Activated gamma-delta T cell treated with anti-CD3 and anti-CD28 coated beads, Interleukin-2, amount 50 U/mL, for 16 hours (primary cell): ENCODE results near the gene OSCP1.

Source experiments
- DNase-seq: peaks from one replicate; pipeline ENCODE4 v3.0.0-alpha.2; 2020; ENCODE audit warnings: low read depth

OSCP1 gene

GRCh38 chr1:36382669-36383068 lies 67.6 kb downstream of the OSCP1 start:
- DNase-seq, result no peak

GRCh38 chr1:36382231-36382630 lies 68.0 kb downstream of the OSCP1 start:
- no peak for DNase-seq

DNA sequence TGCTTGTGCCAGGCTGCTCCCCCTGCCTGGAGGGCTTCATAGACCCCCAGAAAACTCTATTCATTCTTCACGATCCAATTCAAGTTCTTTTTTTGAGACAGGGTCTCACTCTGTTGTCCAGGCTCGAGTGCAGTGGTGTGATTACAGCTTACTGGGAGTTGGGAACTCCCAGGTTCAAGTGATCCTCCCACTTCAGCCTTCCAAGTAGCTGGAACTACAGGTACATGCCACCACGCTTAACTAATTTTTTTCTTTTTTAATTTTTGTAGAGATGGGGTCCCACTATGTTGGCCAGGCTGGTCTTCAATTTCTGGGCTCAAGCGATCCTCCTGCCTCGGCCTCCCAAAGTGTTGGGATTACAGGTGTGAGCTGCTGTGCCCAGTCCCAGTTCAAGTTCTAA lies 68.8 kb downstream of the OSCP1 start:
- DNase-seq, result no peak

- DNase-seq, result no peak
Measured at GRCh38 chr1:36380782-36381181, 69.5 kb downstream of the OSCP1 start.

DNA sequence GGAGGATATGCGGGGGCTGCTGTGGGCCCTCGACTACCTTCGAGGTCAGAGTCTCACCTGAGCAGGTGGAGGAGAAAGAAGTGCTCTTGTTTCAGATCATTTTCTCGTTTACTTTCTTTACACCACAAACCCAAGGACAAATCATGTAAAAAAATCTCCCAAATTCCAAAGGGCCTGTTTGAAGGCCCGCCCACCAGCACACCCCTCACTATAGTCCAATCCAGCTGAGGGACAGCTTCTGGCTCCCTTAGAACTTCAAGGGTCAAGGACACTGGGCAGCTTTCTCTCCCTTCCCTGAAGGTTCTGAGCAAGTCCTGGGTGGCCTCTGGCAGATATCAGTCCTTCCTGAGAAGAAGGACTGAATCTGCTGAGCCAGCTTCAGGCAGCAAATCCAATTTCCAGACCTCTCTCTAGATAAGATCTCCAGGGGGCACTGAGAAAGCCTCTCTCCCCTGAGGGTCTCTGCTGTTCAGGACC lies 70.1 kb downstream of the OSCP1 start:
- DNase-seq, result no peak

DNA sequence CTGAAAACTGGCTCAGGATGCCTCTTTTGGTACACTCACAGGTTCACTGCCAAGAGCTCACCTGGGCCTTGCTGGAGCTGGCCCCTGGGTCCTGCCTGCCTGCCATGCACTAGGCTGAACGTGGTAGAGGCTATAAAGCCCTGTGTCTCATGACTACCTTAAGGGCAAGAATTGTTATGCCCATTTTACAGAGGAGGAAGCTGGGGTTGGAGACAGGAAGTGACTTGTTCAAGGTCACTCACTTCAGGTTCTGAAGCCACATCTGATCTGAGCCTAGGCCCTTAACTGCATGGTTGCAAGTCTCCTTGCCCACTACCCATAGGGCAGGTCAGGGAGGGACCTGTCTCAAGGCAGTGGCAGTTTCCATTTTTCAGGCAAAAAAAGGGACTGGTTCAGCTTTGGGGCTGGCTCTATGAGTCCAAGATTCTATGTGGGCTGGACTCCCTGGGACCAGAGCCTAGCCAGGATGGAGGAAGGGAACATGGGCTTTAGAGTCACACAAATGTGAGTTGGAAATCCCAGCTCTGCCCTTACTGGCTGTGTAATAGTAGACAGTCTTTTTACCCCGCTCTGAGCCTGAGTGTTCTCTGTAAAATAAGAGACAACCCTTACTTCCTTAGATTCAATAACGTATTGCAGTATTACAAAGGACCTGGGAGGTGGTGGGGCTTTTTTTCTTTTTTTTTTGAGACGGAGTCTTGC lies 72.3 kb downstream of the OSCP1 start:
- DNase-seq, result no peak

DNA sequence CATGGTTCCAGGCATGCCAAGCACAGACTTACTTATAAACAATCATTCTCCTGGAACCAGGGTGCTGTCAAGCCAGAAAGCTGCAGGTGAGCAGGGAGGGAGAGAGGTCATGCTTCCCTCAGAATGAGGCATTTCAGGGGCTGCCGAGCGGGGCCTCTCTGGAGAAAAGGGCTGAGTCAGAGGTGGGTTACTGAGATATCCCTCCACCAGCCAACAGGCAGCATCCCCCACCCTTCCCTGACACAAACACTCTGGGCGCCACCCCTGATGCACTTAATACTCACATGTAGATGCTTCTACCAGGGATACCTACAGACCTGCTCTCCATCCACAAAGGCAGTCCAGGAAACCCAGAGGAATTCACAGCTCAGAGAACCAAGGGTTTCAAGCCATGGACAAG lies 77.6 kb downstream of the OSCP1 start:
- DNase-seq, result no peak

- peak; percentile 79 for DNase-seq
Measured at GRCh38 chr1:36369061-36369861, 81.0 kb downstream of the OSCP1 start.
